ENCODE data around the gene TOX3. TPM values are rescaled to one million over a fixed set of nuclear protein-coding genes. Genes with fewer than 3 reads are reported as not detected.

TOX3 gene
- total and polyA plus RNA-seq, 4 donors, result 1.3 to 3.5 (median 2.4) TPM

GRCh38 chr16:52422307-52422706 is 124.6 kb downstream of the TOX3 start (continued):
- no peak for TF ChIP-seq MAX (IDR thresholded peaks at IDR 0.05)
- TF ChIP-seq RAD21 (IDR thresholded peaks at IDR 0.05), result no peak
- no peak for TF ChIP-seq NR2F2 (IDR thresholded peaks at IDR 0.05)
- no peak for TF ChIP-seq YY1 (IDR thresholded peaks at IDR 0.05)
- no peak for TF ChIP-seq RXRA (IDR thresholded peaks at IDR 0.05)

GRCh38 chr16:52418201-52418600 is 128.7 kb downstream of the TOX3 start:
- Histone ChIP-seq H3K9ac (ENCODE audit: low read depth in 1 of 2, low read length in 2 of 2) (no peak overlapping the region), H3K27ac (ENCODE audit: low read depth in 1 of 2, low read length in 2 of 2) (no peak overlapping the region), H3K4me3 (ENCODE audit: low read depth in 1 of 3, low read length in 3 of 3) (no peak overlapping the region), H3K4me1 (ENCODE audit: control insufficient read depth in 4 of 4, insufficient read depth in 4 of 4, low read length in 3 of 4) (no peaks in the 10 kb centered on the region), H3K36me3 (ENCODE audit: control insufficient read depth in 4 of 4, insufficient read depth in 3 of 4, low read depth in 1 of 4, low read length in 3 of 4) (no peaks in the 10 kb centered on the region), H3K9me3 (ENCODE audit: control insufficient read depth in 4 of 4, low read length in 3 of 4) (no peaks in the 10 kb centered on the region), H3K27me3 (ENCODE audit: control insufficient read depth in 4 of 4, insufficient read depth in 4 of 4, low read length in 3 of 4) (no peaks in the 10 kb centered on the region)
- DNase-seq (ENCODE audit: low spot score), result no peak
- 83% methylated on average over 3 of the region's 3 CpGs for WGBS
- TF ChIP-seq NR2F2 (IDR thresholded peaks at IDR 0.05) (no peak), EGR1 (IDR thresholded peaks at IDR 0.05; ENCODE audit: low read depth in 2 of 2) (no peak), SP1 (IDR thresholded peaks at IDR 0.05) (no peak), FOXA2 (IDR thresholded peaks at IDR 0.05) (no peak), ZBTB33 (IDR thresholded peaks at IDR 0.05) (no peak), TAF1 (conservative IDR thresholded peaks at IDR 0.05) (no peak), MAX (IDR thresholded peaks at IDR 0.05) (no peak), ATF3 (IDR thresholded peaks at IDR 0.05) (no peak), GABPA (IDR thresholded peaks at IDR 0.05 in 1 of 2, conservative IDR thresholded peaks at IDR 0.05 in 1 of 2) (no peak), RXRA (IDR thresholded peaks at IDR 0.05) (no peak), CTCF (IDR thresholded peaks at IDR 0.05; ENCODE audit: low read depth, low read length, missing input control) (no peak), RAD21 (IDR thresholded peaks at IDR 0.05) (no peak), YY1 (IDR thresholded peaks at IDR 0.05) (no peak), FOXA1 (IDR thresholded peaks at IDR 0.05) (no peak), HNF4G (IDR thresholded peaks at IDR 0.05) (no peak), JUND (IDR thresholded peaks at IDR 0.05) (no peak), HNF4A (conservative IDR thresholded peaks at IDR 0.05) (no peak), REST (IDR thresholded peaks at IDR 0.05) (no peak)

Data from liver (tissue), 9 donors.